ENCODE measurements around the gene NEK2.
A peak's percentile ranks its signal among the peaks of the same experiment; 100 is the strongest.

The NEK2 gene

GRCh38 chr1:211676106-211676583 is 724 bp upstream of the NEK2 start:
- ChIA-PET CTCF (interaction anchor here (1.0 to 3.0 kb wide), 4 partner anchors 22 to 780 kb away, joined by 3 to 10 read pairs (median 6); partner anchors contain the start of genes DTL and INTS7), POLR2A (interaction anchor here (0.7 to 1.7 kb wide), 5 partner anchors 9 to 359 kb away, joined by 3 to 9 read pairs (median 4); partner anchors contain the start of genes DTL and INTS7)
- TF ChIP-seq L3MBTL2 (conservative IDR thresholded peaks at IDR 0.05) (no peak), ZNF384 (IDR thresholded peaks at IDR 0.05) (peak; percentile 22)
- DNase-seq (ENCODE audit: extremely low spot score): no peak

- ChIA-PET CTCF (interaction anchor here (0.9 kb wide), 1 partner anchor 14 kb away, joined by 3 read pairs; no protein-coding TSS in a partner anchor), POLR2A (no interaction called here)
These were observed 8.3 kb downstream of the NEK2 start for GRCh38 chr1:211667065-211667617.

GRCh38 chr1:211660718-211661222 is 14.7 kb downstream of the NEK2 start:
- ChIA-PET POLR2A (no interaction called here), CTCF (no interaction called here)
- no peak for DNase-seq (ENCODE audit: extremely low spot score)
- TF ChIP-seq CTBP1 (IDR thresholded peaks at IDR 0.05; ENCODE audit: borderline replicate concordance) (no peak), HDGF (IDR thresholded peaks at IDR 0.05; ENCODE audit: borderline replicate concordance) (no peak), SUZ12 (IDR thresholded peaks at IDR 0.05) (no peak), L3MBTL2 (conservative IDR thresholded peaks at IDR 0.05) (no peak), NFRKB (IDR thresholded peaks at IDR 0.05) (no peak), TARDBP (IDR thresholded peaks at IDR 0.05) (no peak), FOXA1 (IDR thresholded peaks at IDR 0.05) (no peak), PKNOX1 (IDR thresholded peaks at IDR 0.05) (no peak), ARNT (IDR thresholded peaks at IDR 0.05) (no peak), SP1 (IDR thresholded peaks at IDR 0.05) (no peak), BHLHE40 (IDR thresholded peaks at IDR 0.05; ENCODE audit: borderline replicate concordance) (no peak), ELF4 (IDR thresholded peaks at IDR 0.05) (no peak), ZNF384 (IDR thresholded peaks at IDR 0.05) (no peak), FOXK2 (IDR thresholded peaks at IDR 0.05) (no peak), FOXM1 (IDR thresholded peaks at IDR 0.05; ENCODE audit: borderline replicate concordance) (no peak), LEF1 (IDR thresholded peaks at IDR 0.05; ENCODE audit: borderline replicate concordance) (no peak)

More at GRCh38 chr1:211667065-211667617, 8.3 kb downstream of the NEK2 start:
- no peak for DNase-seq (ENCODE audit: extremely low spot score)
- TF ChIP-seq LEF1 (IDR thresholded peaks at IDR 0.05; ENCODE audit: borderline replicate concordance) (no peak), FOXK2 (IDR thresholded peaks at IDR 0.05) (no peak), FOXM1 (IDR thresholded peaks at IDR 0.05; ENCODE audit: borderline replicate concordance) (no peak), FOXA1 (IDR thresholded peaks at IDR 0.05) (no peak), CTBP1 (IDR thresholded peaks at IDR 0.05; ENCODE audit: borderline replicate concordance) (no peak), NFRKB (IDR thresholded peaks at IDR 0.05) (no peak), PKNOX1 (IDR thresholded peaks at IDR 0.05) (no peak), HDGF (IDR thresholded peaks at IDR 0.05; ENCODE audit: borderline replicate concordance) (no peak), BHLHE40 (IDR thresholded peaks at IDR 0.05; ENCODE audit: borderline replicate concordance) (no peak), ELF4 (IDR thresholded peaks at IDR 0.05) (no peak), SP1 (IDR thresholded peaks at IDR 0.05) (no peak)

- CTCF ChIA-PET: interaction anchor here (4.6 kb wide), 1 partner anchor 142 kb away, joined by 19 read pairs; no protein-coding TSS in a partner anchor
- TF ChIP-seq NFRKB (IDR thresholded peaks at IDR 0.05) (no peak), ZNF384 (IDR thresholded peaks at IDR 0.05) (no peak), ARNT (IDR thresholded peaks at IDR 0.05) (no peak), ELF4 (IDR thresholded peaks at IDR 0.05) (no peak), FOXA1 (IDR thresholded peaks at IDR 0.05) (no peak), HDGF (IDR thresholded peaks at IDR 0.05; ENCODE audit: borderline replicate concordance) (no peak), SUZ12 (IDR thresholded peaks at IDR 0.05) (no peak), FOXK2 (IDR thresholded peaks at IDR 0.05) (no peak), SP1 (IDR thresholded peaks at IDR 0.05) (no peak), L3MBTL2 (conservative IDR thresholded peaks at IDR 0.05) (no peak), BHLHE40 (IDR thresholded peaks at IDR 0.05; ENCODE audit: borderline replicate concordance) (no peak), FOXM1 (IDR thresholded peaks at IDR 0.05; ENCODE audit: borderline replicate concordance) (no peak), CTBP1 (IDR thresholded peaks at IDR 0.05; ENCODE audit: borderline replicate concordance) (no peak), LEF1 (IDR thresholded peaks at IDR 0.05; ENCODE audit: borderline replicate concordance) (no peak)
- DNase-seq (ENCODE audit: extremely low spot score): no peak
- POLR2A ChIA-PET: no interaction called here
These were observed 18.7 kb downstream of the NEK2 start for GRCh38 chr1:211656728-211657127.

- TF ChIP-seq PKNOX1 (IDR thresholded peaks at IDR 0.05): no peak
- no peak for TF ChIP-seq SP1 (IDR thresholded peaks at IDR 0.05)
- no peak for TF ChIP-seq SUZ12 (IDR thresholded peaks at IDR 0.05)
- TF ChIP-seq FOXA1 (IDR thresholded peaks at IDR 0.05): no peak
- TF ChIP-seq CTBP1 (IDR thresholded peaks at IDR 0.05; ENCODE audit: borderline replicate concordance): no peak
- TF ChIP-seq NFRKB (IDR thresholded peaks at IDR 0.05): no peak
- no peak for TF ChIP-seq ARNT (IDR thresholded peaks at IDR 0.05)
- TF ChIP-seq TARDBP (IDR thresholded peaks at IDR 0.05): no peak
- TF ChIP-seq HDGF (IDR thresholded peaks at IDR 0.05; ENCODE audit: borderline replicate concordance): no peak
- TF ChIP-seq FOXM1 (IDR thresholded peaks at IDR 0.05; ENCODE audit: borderline replicate concordance): no peak
- no peak for TF ChIP-seq ELF4 (IDR thresholded peaks at IDR 0.05)
- TF ChIP-seq BHLHE40 (IDR thresholded peaks at IDR 0.05; ENCODE audit: borderline replicate concordance): no peak
- TF ChIP-seq LEF1 (IDR thresholded peaks at IDR 0.05; ENCODE audit: borderline replicate concordance): no peak
- no peak for TF ChIP-seq ZNF384 (IDR thresholded peaks at IDR 0.05)
- TF ChIP-seq FOXK2 (IDR thresholded peaks at IDR 0.05): no peak
- no peak for TF ChIP-seq L3MBTL2 (conservative IDR thresholded peaks at IDR 0.05)
- ChIA-PET CTCF (interaction anchor here (0.5 to 4.6 kb wide), 5 partner anchors 13 to 141 kb away, joined by 3 to 19 read pairs (median 4); no protein-coding TSS in a partner anchor), POLR2A (interaction anchor here (0.8 to 0.9 kb wide), 2 partner anchors 76 to 140 kb away, joined by 3 read pairs; partner anchors contain the start of gene SLC30A1)
- peak; percentile 90 for DNase-seq (ENCODE audit: extremely low spot score)
These were observed 20.3 kb downstream of the NEK2 start for GRCh38 chr1:211654838-211655787.
